GM21786 (cell line): Measurements from ENCODE around the gene CD48.

Experiments
- ATAC-seq: cut with Tn5 transposase; IDR thresholded peaks from one replicate; pipeline ENCODE4 v1.9.1; 2021; ENCODE audit not compliant: unreplicated experiment

Gene CD48

GRCh38 chr1:160681066-160681890, 30.3 kb downstream of the CD48 start:
- peak; percentile 51 for ATAC-seq

- ATAC-seq = no peak
Observed at GRCh38 chr1:160680399-160680798, 31.2 kb downstream of the CD48 start.

- ATAC-seq = no peak
Observed at GRCh38 chr1:160679893-160680292, 31.7 kb downstream of the CD48 start.

GRCh38 chr1:160676869-160677597, 34.6 kb downstream of the CD48 start:
- no peak for ATAC-seq

- peak; percentile 53 for ATAC-seq
Observed at GRCh38 chr1:160675641-160676410, 35.8 kb downstream of the CD48 start.

GRCh38 chr1:160674415-160674814, 37.2 kb downstream of the CD48 start:
- no peak for ATAC-seq

GRCh38 chr1:160672789-160673695, 38.6 kb downstream of the CD48 start:
- no peak for ATAC-seq

GRCh38 chr1:160671603-160672517, 39.8 kb downstream of the CD48 start:
- ATAC-seq = no peak

GRCh38 chr1:160670701-160671100, 40.9 kb downstream of the CD48 start:
- no peak for ATAC-seq

GRCh38 chr1:160669802-160670201, 41.8 kb downstream of the CD48 start:
- no peak for ATAC-seq

GRCh38 chr1:160669276-160669675, 42.3 kb downstream of the CD48 start:
- no peak for ATAC-seq

- no peak for ATAC-seq
Observed at GRCh38 chr1:160667896-160668295, 43.7 kb downstream of the CD48 start.

GRCh38 chr1:160666079-160666442, 45.6 kb downstream of the CD48 start:
- ATAC-seq = no peak

- no peak for ATAC-seq
Observed at GRCh38 chr1:160665330-160666078, 46.1 kb downstream of the CD48 start.

GRCh38 chr1:160664573-160665051, 47.0 kb downstream of the CD48 start:
- peak; percentile 60 for ATAC-seq

- ATAC-seq = no peak
Observed at GRCh38 chr1:160662910-160663309, 48.7 kb downstream of the CD48 start.

GRCh38 chr1:160659566-160659965, 52.1 kb downstream of the CD48 start:
- ATAC-seq = no peak

GRCh38 chr1:160658814-160659193, 52.8 kb downstream of the CD48 start:
- ATAC-seq = no peak
